SK-N-MC (cell line): ENCODE data around the gene UBXN2A.
"Not testable (repeated sequence)": the region's sequence is repeated elsewhere in the genome, so short reads cannot be mapped to it uniquely, and the experiment has no call there.

Experiments
- DNase-seq: peaks from one replicate; pipeline ENCODE4 v3.0.0-alpha.2; 2011; ENCODE audit warnings: low read depth, low spot score
- H3K27ac ChIP-seq: fragments of 200-600 bp; sonication (generic); 2 replicates; pipeline ENCODE4 v1.5.1; 2016; ENCODE audit warnings: mixed run types
- H3K36me3 ChIP-seq: fragments of 200-600 bp; sonication (generic); 2 replicates; pipeline ENCODE4 v1.6.1; 2017; ENCODE audit warnings: antibody characterized with exemption, low read length, mixed read lengths; ENCODE audit not compliant: insufficient read depth
- H3K4me3 ChIP-seq: fragments of 200-600 bp; sonication (generic); 2 replicates; pipeline ENCODE4 v1.5.1; 2016
- H3K9ac ChIP-seq: fragments of 200-600 bp; sonication (generic); 2 replicates; pipeline ENCODE4 v1.8.0; 2017; ENCODE audit warnings: mixed run types, mixed read lengths; ENCODE audit not compliant: insufficient read length
- H3K9me3 ChIP-seq: fragments of 200-600 bp; sonication (generic); 2 replicates; pipeline ENCODE4 v1.6.1; 2017; ENCODE audit warnings: low read depth, mild to moderate bottlenecking, antibody characterized with exemption, low read length, moderate library complexity, mixed read lengths
- EZH2 ChIP-seq: fragments of 200-600 bp; sonication (generic); IDR thresholded peaks from one replicate; pipeline ENCODE4 v1.6.1; 2017; ENCODE audit warnings: antibody characterized with exemption
- FOXP2 ChIP-seq: optimal IDR thresholded peaks from 2 replicates; pipeline ENCODE3; 2011; ENCODE audit warnings: mild to moderate bottlenecking, moderate library complexity; ENCODE audit not compliant: insufficient read depth; ENCODE audit errors: extremely low read length, control extremely low read depth
- POLR2AphosphoS5 ChIP-seq: IDR thresholded peaks from 2 replicates; pipeline ENCODE4 v1.6.1; 2012; ENCODE audit warnings: mild to moderate bottlenecking, low read depth, low read length, borderline replicate concordance

Gene UBXN2A

DNA sequence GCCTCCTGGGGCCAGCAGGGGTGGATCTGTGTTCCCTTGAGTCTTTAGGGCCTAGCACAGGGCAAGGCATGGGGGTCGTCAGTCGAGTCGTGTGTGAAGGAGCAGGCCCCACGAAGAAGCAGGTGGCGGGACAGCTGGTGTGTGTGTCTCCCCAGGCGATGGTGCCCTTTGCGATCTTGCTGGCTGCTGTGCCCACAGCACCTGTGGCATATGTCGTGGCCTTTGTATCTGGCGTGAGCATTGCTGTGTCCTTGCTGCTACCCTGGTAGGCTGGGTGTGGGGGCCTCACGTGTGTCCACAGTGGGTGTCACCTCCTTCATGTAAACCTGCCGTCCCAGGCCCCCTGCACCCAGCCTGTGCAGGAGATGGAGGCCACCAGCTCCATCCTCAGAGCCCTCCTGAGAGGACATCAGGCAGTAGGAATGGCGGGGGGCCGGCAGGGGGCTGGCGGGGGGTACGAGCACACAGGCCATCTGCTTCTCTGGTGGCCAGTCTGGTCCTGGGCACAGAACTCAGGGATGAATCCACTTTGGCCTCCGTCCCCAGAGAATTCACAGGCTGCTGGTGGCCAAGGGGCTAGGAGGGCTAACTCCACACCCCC is 82.8 kb downstream of the UBXN2A start:
- peaks cover 6% of the 10 kb centered on the region; the same call in 1 of the 2 replicates for H3K36me3 ChIP-seq
- no peak overlapping the region for H3K27ac ChIP-seq
- no peak for DNase-seq
- no peak for TF ChIP-seq POLR2AphosphoS5
- TF ChIP-seq EZH2: no peak
- no peak for TF ChIP-seq FOXP2
- no peak overlapping the region for H3K9ac ChIP-seq
- no peaks in the 10 kb centered on the region for H3K9me3 ChIP-seq
- H3K4me3 ChIP-seq: no peak overlapping the region

DNA sequence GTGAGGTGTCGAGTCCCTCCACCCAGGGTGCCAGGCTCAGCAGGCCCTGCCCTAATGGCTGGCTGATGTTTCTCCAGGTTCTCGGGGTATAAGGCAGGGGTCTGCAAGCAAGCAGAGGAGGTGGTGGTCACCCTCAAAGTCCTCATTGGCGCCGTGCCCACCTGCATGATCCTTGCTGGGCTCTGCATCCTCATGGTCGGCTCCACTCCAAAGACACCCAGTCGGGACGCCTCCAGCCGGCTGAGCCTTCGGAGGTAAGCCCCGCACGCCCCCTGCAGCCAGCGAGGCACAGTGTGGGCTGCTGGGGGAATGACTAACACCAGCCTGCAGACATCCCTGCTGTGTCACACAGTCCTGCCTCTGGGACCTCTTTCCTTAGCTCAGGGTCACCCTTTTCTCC is 83.8 kb downstream of the UBXN2A start:
- no peak for DNase-seq
- TF ChIP-seq POLR2AphosphoS5 (no peak), EZH2 (no peak), FOXP2 (no peak)
- H3K4me3 ChIP-seq: no peak overlapping the region
- peaks cover 10% of the 10 kb centered on the region for H3K36me3 ChIP-seq
- no peak overlapping the region for H3K9ac ChIP-seq
- H3K27ac ChIP-seq: no peak overlapping the region
- no peaks in the 10 kb centered on the region for H3K9me3 ChIP-seq

DNA sequence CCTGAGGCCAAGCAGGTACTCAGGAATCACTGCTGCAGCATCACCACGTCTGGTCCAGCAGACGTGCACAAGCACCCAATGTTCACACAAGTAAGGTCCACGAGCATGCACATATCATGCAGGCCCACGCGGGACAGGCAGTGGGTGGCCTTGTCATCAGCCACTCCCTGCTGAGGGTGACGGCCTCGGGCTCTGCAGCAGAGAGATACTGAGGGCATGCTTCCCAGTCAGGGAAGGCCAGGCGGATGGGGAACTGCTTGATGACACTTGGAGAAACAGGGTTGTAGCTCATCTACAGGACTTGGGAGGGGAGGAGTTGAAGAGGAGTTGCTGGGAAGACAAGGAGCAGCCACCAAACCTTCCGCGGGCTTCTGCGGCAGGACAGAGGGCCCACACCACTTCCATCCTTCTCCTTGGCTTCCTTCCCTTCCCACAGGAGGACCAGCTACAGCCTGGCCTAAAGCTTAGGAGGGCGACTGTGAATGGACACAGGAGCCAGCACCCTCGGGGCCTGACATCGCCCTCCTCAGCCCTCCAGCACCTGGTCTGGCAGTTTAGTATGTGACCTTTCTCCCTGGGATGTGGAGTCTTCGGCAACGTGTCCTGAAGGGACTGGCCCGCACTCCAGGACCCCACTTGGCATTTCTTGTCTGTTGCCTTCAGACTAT is 84.9 kb downstream of the UBXN2A start:
- no peak for DNase-seq
- Histone ChIP-seq H3K27ac (no peak overlapping the region), H3K9me3 (no peaks in the 10 kb centered on the region), H3K9ac (no peak overlapping the region), H3K36me3 (peaks cover 21% of the 10 kb centered on the region), H3K4me3 (no peak overlapping the region)
- TF ChIP-seq EZH2: no peak
- no peak for TF ChIP-seq FOXP2

DNA sequence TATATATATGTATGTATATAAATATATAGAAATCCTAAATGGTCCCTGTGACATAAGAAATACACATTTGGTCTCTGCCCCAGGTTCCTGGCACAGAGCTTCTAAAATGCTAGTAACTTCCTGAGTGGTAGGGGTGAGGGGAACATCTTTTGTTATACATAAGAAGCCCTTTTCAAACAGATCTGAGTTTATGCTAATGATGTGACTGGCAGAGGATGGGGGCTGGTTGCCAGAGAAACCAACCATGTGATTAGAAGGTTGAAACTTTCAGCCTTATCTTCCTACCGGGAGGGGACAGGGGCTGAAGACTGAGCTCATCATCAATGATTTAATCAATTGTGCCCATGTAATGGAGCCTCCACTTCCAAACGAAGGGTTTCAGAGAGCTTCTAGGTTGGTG is 86.0 kb downstream of the UBXN2A start:
- Histone ChIP-seq H3K36me3 (peaks cover 32% of the 10 kb centered on the region), H3K4me3 (no peak overlapping the region), H3K9ac (no peak overlapping the region), H3K9me3 (no peaks in the 10 kb centered on the region), H3K27ac (no peak overlapping the region)
- DNase-seq: no peak
- no peak for TF ChIP-seq POLR2AphosphoS5
- no peak for TF ChIP-seq EZH2
- no peak for TF ChIP-seq FOXP2

DNA sequence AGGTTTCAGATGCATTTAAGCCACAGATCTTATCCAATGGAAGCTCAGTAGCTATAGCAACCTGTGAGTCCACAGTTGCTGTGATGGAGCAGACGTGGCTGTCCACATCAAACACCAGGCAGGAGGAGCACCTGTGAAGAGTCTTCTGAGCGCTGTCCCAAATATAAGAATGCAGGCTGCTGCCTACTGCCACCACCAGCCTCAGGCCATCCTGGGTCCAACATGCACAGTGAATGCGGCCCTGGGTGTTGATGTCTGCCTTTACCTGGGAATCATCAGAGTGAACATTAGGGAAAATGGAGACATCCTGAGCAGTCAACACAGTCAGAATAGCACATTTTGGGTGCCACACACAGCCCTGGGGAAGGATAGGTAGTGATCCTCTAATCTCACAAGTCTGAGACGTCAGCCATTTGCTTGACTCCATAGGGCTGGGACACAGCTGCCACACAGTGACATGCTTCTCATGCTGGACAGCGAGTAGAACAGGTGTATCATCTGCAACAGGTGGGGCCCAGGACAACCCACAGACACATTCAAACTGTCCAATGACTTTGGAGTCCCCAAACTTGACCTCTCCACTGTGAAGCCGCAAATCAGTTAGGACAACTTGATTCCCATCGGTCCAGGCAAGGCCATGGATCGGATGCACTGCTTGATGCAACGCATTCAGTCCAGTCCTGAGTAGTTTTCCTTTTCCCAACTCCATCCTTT is 98.7 kb downstream of the UBXN2A start:
- TF ChIP-seq FOXP2: no peak
- TF ChIP-seq POLR2AphosphoS5: no peak; the same call in 1 of the 2 replicates
- no peak for TF ChIP-seq EZH2
- no peak overlapping the region for H3K9ac ChIP-seq

DNA sequence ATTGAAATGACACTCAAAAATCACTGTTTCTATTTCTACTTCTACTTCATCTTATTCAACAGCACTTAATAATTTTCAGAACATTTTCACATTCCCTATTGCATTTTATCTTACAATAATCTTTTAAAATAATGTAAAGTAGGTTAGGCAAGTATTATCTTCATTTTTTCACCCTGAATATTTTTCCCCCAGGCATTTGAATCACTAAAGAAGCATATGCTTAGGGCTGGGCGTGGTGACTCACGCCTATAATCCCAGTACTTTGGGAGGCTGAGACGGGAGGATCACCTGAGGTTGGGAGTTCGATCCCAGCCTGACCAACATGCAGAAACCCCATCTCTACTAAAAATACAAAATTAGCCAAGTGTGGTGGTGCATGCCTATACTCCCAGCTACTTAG is 100.2 kb downstream of the UBXN2A start:
- no peak for TF ChIP-seq EZH2
- TF ChIP-seq FOXP2: no peak
- no peak for TF ChIP-seq POLR2AphosphoS5
- no peak for DNase-seq
- Histone ChIP-seq H3K27ac (no peak overlapping the region), H3K36me3 (peaks cover 40% of the 10 kb centered on the region), H3K4me3 (no peak overlapping the region), H3K9me3 (no peaks in the 10 kb centered on the region), H3K9ac (no peak overlapping the region)

More for the DNA sequence above, 98.7 kb downstream of the UBXN2A start:
- no peak overlapping the region for H3K4me3 ChIP-seq
- no peaks in the 10 kb centered on the region for H3K9me3 ChIP-seq
- DNase-seq: no peak
- peaks cover 43% of the 10 kb centered on the region for H3K36me3 ChIP-seq
- no peak overlapping the region for H3K27ac ChIP-seq

DNA sequence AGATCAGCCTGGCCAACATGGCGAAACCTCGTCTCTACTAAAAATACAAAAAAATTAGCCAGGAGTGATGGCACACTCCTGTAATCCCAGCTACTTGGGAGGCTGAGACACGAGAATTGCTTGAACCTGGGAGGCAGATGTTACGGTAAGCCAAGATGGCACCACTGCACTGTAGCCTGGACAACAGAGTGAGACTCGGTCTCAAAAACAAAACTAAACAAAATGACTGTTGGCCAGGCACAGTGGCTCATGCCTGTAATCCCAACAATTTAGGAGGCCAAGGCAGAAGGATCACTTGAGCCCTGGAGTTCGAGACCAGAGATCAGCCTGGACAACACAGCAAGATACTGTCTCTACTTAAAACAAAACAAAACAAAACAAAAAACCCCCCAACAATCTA is 102.9 kb downstream of the UBXN2A start:
- not testable (repeated sequence) for DNase-seq, H3K9ac ChIP-seq, H3K27ac ChIP-seq, H3K4me3 ChIP-seq, H3K9me3 ChIP-seq
- peaks cover 20% of the 10 kb centered on the region for H3K36me3 ChIP-seq

DNA sequence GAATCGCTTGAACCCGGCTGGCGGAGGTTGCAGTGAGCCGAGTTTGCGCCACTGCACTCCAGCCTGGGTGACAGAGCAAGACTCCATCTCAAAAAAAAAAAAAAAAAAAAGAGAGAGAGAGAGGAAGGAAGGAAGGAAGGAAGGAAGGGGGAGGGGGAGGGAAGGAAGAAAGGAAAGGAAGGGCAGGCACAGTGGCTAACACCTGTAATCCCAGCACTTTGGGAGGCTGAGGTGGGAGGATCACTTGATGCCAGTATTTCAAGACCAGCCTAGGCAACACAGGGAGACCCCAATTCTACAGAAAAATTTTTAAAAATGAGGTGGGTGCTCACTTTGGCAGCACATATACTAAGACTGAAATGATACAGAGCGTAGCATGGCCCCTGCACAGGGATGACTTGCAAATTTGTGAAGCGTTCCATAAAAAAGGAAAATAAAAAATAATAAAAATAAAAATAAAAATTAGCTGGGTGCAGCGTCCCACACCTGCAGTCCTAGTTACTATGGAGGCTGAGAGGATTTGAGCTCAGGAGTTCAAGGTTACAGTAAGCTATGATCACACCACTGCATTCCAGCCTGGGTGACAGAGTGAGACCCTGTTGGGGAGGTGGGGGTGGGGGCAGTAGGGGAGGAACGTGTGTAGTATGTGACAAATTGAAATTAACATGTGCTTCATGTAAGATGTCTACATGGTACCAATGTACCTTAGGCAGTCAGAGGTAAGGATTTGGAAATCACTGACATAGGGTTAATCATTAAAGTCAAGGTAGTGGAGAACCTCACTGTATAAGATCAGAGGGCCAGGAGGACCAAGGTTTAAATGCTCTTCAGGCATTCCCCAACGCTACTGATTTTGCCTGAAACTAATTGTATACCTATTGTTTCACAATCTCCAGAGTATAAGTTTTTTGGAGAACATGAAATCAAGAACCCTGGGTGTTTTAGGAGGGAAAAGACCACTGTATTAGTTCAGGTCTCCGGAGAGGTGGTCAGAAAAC is 105.5 kb downstream of the UBXN2A start:
- Histone ChIP-seq H3K27ac (no peak overlapping the region), H3K9ac (peak overlapping the region; percentile 86), H3K36me3 (0 out of 2 replicates have a peak, but pooled peaks cover 5% of the 10 kb centered on the region), H3K4me3 (peak overlapping the region; percentile 92), H3K9me3 (no peaks in the 10 kb centered on the region)
- TF ChIP-seq FOXP2 (no peak), POLR2AphosphoS5 (no peak), EZH2 (no peak)
- no peak for DNase-seq
